ENCODE measurements around the gene EDEM2. TPM values are rescaled to one million over a fixed set of nuclear protein-coding genes. Genes with fewer than 3 reads are reported as not detected.

The EDEM2 gene
- total RNA-seq, result 32.7 and 35.0 TPM in 2 replicates

DNA sequence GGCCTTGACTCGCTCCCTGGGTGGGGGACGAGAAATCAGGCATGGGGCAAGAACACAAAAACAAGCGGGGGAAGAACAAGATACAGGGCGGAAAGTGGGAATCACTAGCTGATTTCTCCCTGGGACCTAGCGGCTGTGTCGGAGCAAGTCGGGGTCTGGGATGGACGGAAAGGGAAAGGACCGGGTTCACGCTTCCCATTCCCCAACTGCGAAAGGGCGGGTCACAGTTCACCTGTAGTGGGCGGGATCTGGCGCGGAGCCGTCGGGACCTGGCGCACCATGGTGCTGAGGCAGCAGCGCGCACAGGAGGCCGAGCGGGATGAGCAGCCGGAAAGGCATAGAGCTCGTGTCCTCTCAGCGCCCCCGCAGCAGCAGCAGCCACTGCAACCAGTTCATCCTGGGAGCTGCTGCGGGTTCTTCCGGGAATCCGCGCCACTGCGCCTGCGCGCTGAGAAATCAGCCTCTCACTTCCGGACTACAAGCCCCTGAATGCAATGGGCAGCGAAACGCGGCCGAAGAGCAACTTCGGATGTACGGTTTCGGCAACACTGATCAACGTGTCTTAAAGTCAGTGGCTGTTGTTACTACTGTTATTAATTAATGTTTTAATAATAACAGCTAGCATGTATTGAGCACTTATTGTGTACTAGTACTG, at the start of gene EDEM2:
Gene EDEM2, minus strand, starts transcription at position 417 of the 655 bp plus-strand sequence. Its CDS starts 78 bp downstream, at position 339.

DNA sequence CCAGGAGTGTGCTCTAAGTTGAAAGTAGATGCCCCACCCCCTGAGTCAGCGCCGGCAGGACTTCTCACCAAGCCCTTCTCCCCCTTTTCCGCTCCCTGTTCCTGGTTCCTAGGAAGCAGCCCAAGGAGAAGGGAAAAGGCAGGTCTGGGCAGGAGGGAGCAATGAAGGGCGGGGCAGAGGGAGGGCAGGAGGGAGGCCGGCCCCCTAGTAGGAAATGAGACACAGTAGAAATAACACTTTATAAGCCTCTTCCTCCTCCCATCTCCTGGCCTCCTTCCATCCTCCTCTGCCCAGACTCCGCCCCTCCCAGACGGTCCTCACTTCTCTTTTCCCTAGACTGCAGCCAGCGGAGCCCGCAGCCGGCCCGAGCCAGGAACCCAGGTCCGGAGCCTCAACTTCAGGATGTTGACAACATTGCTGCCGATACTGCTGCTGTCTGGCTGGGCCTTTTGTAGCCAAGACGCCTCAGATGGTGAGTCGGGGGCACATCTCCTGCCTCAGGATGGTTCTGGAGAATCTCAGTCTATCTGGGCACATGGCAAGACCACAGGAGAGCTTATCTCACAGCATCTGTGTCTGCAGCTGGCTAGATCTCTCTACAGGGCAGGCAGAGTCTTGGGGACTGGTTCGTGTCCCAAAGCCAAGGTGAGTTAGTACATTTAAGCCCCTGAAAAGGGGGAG, 24.8 kb upstream of the EDEM2 start, which contains the start of gene PROCR:
Gene PROCR, plus strand, starts transcription at position 320 of the 681 bp plus-strand sequence. Its CDS starts 83 bp downstream, at position 403.

GRCh38 chr20:35092524-35093266, 54.4 kb downstream of the EDEM2 start, which contains the start of gene TRPC4AP:
Gene TRPC4AP (minus strand): TSS chr20:35092807. CDS start chr20:35092781, 26 bp downstream.

Small RNA genes within 50 kb of the gene (small RNA-seq; reads per million reads assigned to genes)
- gene RF00275 (not detected), gene RNA5SP483 (not detected)

Other genes with a start within 250 kb of the EDEM2 start
- 64.7 and 74.1 TPM in 2 replicates for gene GSS, start 191.5 kb downstream of the EDEM2 start, total RNA-seq
- under 0.01 TPM in 1 of 2 replicates, not detected in the other for gene MYH7B, start 191.5 kb downstream of the EDEM2 start, total RNA-seq
- gene TRPC4AP, start 54.5 kb downstream of the EDEM2 start, total RNA-seq, result 65.0 and 75.5 TPM in 2 replicates
- gene PROCR, start 24.7 kb upstream of the EDEM2 start, total RNA-seq, result 136 and 137 TPM in 2 replicates
- under 0.01 TPM in 2 replicates for gene MMP24, start 79.4 kb upstream of the EDEM2 start, total RNA-seq
- 11.9 and 14.7 TPM in 2 replicates for gene MMP24OS, start 130.8 kb upstream of the EDEM2 start, total RNA-seq
- 124 and 156 TPM in 2 replicates for gene EIF6, start 137.4 kb upstream of the EDEM2 start, total RNA-seq
- gene FAM83C, start 145.1 kb upstream of the EDEM2 start, total RNA-seq, result not detected in 2 replicates

All from subcutaneous preadipocyte (primary cell).